Mesenchymal stem cell (in vitro differentiated cells and primary cell): ENCODE measurements around the gene MOB2.

ENCODE experiments used
- DNase-seq: peaks from one replicate; pipeline ENCODE4 v3.0.0-alpha.2; 2013
- H2AFZ ChIP-seq: one replicate; pipeline ENCODE4 v1.6.1; 2013; ENCODE audit warnings: low read depth, mild to moderate bottlenecking, control low read depth, inconsistent platforms, low read length, moderate library complexity
- H2AK5ac ChIP-seq: 2 replicates; pipeline ENCODE4 v1.6.1; 2013; ENCODE audit warnings: low read length, moderate library complexity, mild to moderate bottlenecking, inconsistent platforms; ENCODE audit not compliant: severe bottlenecking
- H2BK120ac ChIP-seq: one replicate; pipeline ENCODE4 v1.6.1; 2013; ENCODE audit warnings: low read depth, mild to moderate bottlenecking, inconsistent platforms, low read length, moderate library complexity
- H2BK12ac ChIP-seq, 2 experiments: one replicate each; pipeline ENCODE4 v1.6.1; 2013; ENCODE audit warnings: inconsistent platforms in 2 of 2, low read length in 2 of 2, mild to moderate bottlenecking in 2 of 2, moderate library complexity in 2 of 2, control low read depth in 1 of 2
- H2BK15ac ChIP-seq: one replicate; pipeline ENCODE4 v1.6.1; 2013; ENCODE audit warnings: mild to moderate bottlenecking, low read depth, inconsistent platforms; ENCODE audit not compliant: poor library complexity, severe bottlenecking
- H2BK5ac ChIP-seq: 2 replicates; pipeline ENCODE4 v1.6.1; 2013; ENCODE audit warnings: low read depth, mild to moderate bottlenecking, low read length, control low read depth, inconsistent platforms; ENCODE audit not compliant: poor library complexity, severe bottlenecking
- H3K14ac ChIP-seq, 2 experiments: one replicate each; pipeline ENCODE4 v1.6.1; 2013; ENCODE audit warnings: inconsistent platforms in 2 of 2, low read length in 2 of 2, control low read depth in 1 of 2, mild to moderate bottlenecking in 1 of 2, moderate library complexity in 1 of 2
- H3K18ac ChIP-seq, 2 experiments: one replicate each; pipeline ENCODE4 v1.6.1; 2013; ENCODE audit warnings: inconsistent platforms in 2 of 2, low read length in 2 of 2, control low read depth in 1 of 2, low read depth in 1 of 2, mild to moderate bottlenecking in 1 of 2
- H3K23ac ChIP-seq, 2 experiments: one replicate each; pipeline ENCODE4 v1.6.1; 2013; ENCODE audit warnings: inconsistent platforms in 2 of 2, low read length in 2 of 2, mild to moderate bottlenecking in 2 of 2, moderate library complexity in 2 of 2, control low read depth in 1 of 2
- H3K27ac ChIP-seq: 2 replicates; pipeline ENCODE4 v1.5.1; 2013; ENCODE audit warnings: mild to moderate bottlenecking, moderate library complexity, low read length, control low read depth, inconsistent platforms; ENCODE audit not compliant: poor library complexity, severe bottlenecking
- H3K27me3 ChIP-seq, 2 experiments: 2 replicates each; pipeline versions ENCODE4 v1.6.1 to v1.7.0; 2013; ENCODE audit warnings: low read length in 2 of 2, mild to moderate bottlenecking in 2 of 2, moderate library complexity in 2 of 2, control low read depth in 1 of 2, inconsistent platforms in 1 of 2; ENCODE audit not compliant: control insufficient read depth in 1 of 2, insufficient read depth in 1 of 2
- H3K36me3 ChIP-seq, 2 experiments: 2 replicates each; pipeline versions ENCODE4 v1.6.1 to v1.7.0; 2013; ENCODE audit warnings: low read length in 2 of 2, control low read depth in 1 of 2, inconsistent platforms in 1 of 2, low read depth in 1 of 2, mild to moderate bottlenecking in 1 of 2; ENCODE audit not compliant: insufficient read depth in 2 of 2, control insufficient read depth in 1 of 2
- H3K4ac ChIP-seq, 2 experiments: one replicate each; pipeline ENCODE4 v1.6.1; 2013; ENCODE audit warnings: inconsistent platforms in 2 of 2, low read length in 2 of 2, mild to moderate bottlenecking in 2 of 2, moderate library complexity in 2 of 2, control low read depth in 1 of 2, low read depth in 1 of 2
- H3K4me1 ChIP-seq: 2 replicates; pipeline ENCODE4 v1.6.1; 2013; ENCODE audit warnings: low read depth, low read length, control low read depth; ENCODE audit not compliant: control insufficient read depth, insufficient read depth
- H3K4me2 ChIP-seq: 2 replicates; pipeline ENCODE4 v1.6.1; 2013; ENCODE audit warnings: low read length, mild to moderate bottlenecking, inconsistent platforms; ENCODE audit not compliant: poor library complexity, severe bottlenecking
- H3K4me3 ChIP-seq, 2 experiments: 2 replicates each; pipeline versions ENCODE4 v1.5.1 to v1.7.0; 2013; ENCODE audit warnings: low read length in 2 of 2, mild to moderate bottlenecking in 2 of 2, control low read depth in 1 of 2, low read depth in 1 of 2; ENCODE audit not compliant: insufficient read depth in 1 of 2
- H3K79me1 ChIP-seq: replicated peaks from 2 replicates; pipeline ENCODE4 v1.6.1; 2013; ENCODE audit warnings: mild to moderate bottlenecking, control low read depth, low read length, inconsistent platforms; ENCODE audit not compliant: poor library complexity, severe bottlenecking
- H3K9ac ChIP-seq: 2 replicates; pipeline ENCODE4 v1.7.0; 2013; ENCODE audit warnings: mild to moderate bottlenecking, low read length, moderate library complexity
- H3K9me3 ChIP-seq: 2 replicates; pipeline ENCODE4 v1.7.0; 2013; ENCODE audit warnings: mild to moderate bottlenecking, low read length; ENCODE audit not compliant: control insufficient read depth
- H4K8ac ChIP-seq: one replicate; pipeline ENCODE4 v1.6.1; 2013; ENCODE audit warnings: inconsistent platforms, mild to moderate bottlenecking, low read length, moderate library complexity
- H4K91ac ChIP-seq: one replicate; pipeline ENCODE4 v1.6.1; 2013; ENCODE audit warnings: mild to moderate bottlenecking, low read length, inconsistent platforms
- WGBS: methylation state at CpG from one replicate; pipeline ENCODE4 v1.1.7; 2013; ENCODE audit warnings: mixed read lengths; 5-methylcytosine and 5-hydroxymethylcytosine counted together

Gene MOB2

GRCh38 chr11:1493650-1494244, 7.2 kb upstream of the MOB2 start:
- no peak overlapping the region for H2BK15ac ChIP-seq
- no peak overlapping the region for H3K27ac ChIP-seq
- no peak overlapping the region for H2BK5ac ChIP-seq
- no peaks in the 10 kb centered on the region for H3K27me3 ChIP-seq
- no peak overlapping the region for H3K14ac ChIP-seq
- no peak overlapping the region for H2BK120ac ChIP-seq
- no peak overlapping the region for H3K4me2 ChIP-seq
- H2AFZ ChIP-seq = no peak overlapping the region
- DNase-seq = no peak
- peaks cover 7% of the 10 kb centered on the region for H3K4me1 ChIP-seq
- no peak overlapping the region for H4K91ac ChIP-seq
- no peak overlapping the region for H3K18ac ChIP-seq
- no peak overlapping the region for H3K4ac ChIP-seq
- peaks cover 52% of the 10 kb centered on the region for H3K79me1 ChIP-seq
- H3K9me3 ChIP-seq = no peaks in the 10 kb centered on the region
- no peak overlapping the region for H2BK12ac ChIP-seq
- H3K9ac ChIP-seq = no peak overlapping the region
- no peak overlapping the region for H3K23ac ChIP-seq
- H3K4me3 ChIP-seq = no peak overlapping the region
- H2AK5ac ChIP-seq = no peak overlapping the region
- no CpG with 5 or more reads among the region's 3 CpGs for WGBS
- no peak overlapping the region for H4K8ac ChIP-seq
- H3K36me3 ChIP-seq = peaks cover 0 to 2% of the 10 kb centered on the region in 2 experiments

GRCh38 chr11:1491379-1491778, 4.8 kb upstream of the MOB2 start:
- peaks cover 23% of the 10 kb centered on the region for H3K4me1 ChIP-seq
- no peak overlapping the region for H4K91ac ChIP-seq
- no peak overlapping the region for H2BK120ac ChIP-seq
- no peak overlapping the region for H2AK5ac ChIP-seq
- peaks cover 58% of the 10 kb centered on the region for H3K79me1 ChIP-seq
- H3K27ac ChIP-seq = no peak overlapping the region
- no peak overlapping the region for H3K23ac ChIP-seq
- H2BK15ac ChIP-seq = no peak overlapping the region
- H3K9ac ChIP-seq = no peak overlapping the region
- no peak overlapping the region for H2BK5ac ChIP-seq
- H3K4ac ChIP-seq = no peak overlapping the region
- no peak overlapping the region for H2AFZ ChIP-seq
- H3K14ac ChIP-seq = no peak overlapping the region
- H3K4me3 ChIP-seq = no peak overlapping the region
- DNase-seq = no peak
- H3K4me2 ChIP-seq = no peak overlapping the region
- H4K8ac ChIP-seq = no peak overlapping the region
- H3K9me3 ChIP-seq = no peaks in the 10 kb centered on the region
- H3K27me3 ChIP-seq = no peaks in the 10 kb centered on the region
- peaks cover 0 to 15% of the 10 kb centered on the region in 2 experiments for H3K36me3 ChIP-seq
- 94% methylated on average over 12 of the region's 12 CpGs for WGBS
- H3K18ac ChIP-seq = no peak overlapping the region
- no peak overlapping the region for H2BK12ac ChIP-seq

GRCh38 chr11:1490651-1491050, 4.1 kb upstream of the MOB2 start:
- Histone ChIP-seq H2BK15ac (no peak overlapping the region), H3K36me3 (peaks cover 0 to 17% of the 10 kb centered on the region in 2 experiments), H3K4me2 (no peak overlapping the region), H2AFZ (no peak overlapping the region), H3K23ac (no peak overlapping the region), H3K18ac (no peak overlapping the region), H2BK12ac (no peak overlapping the region), H3K9ac (no peak overlapping the region), H4K91ac (no peak overlapping the region), H3K14ac (no peak overlapping the region), H3K4ac (no peak overlapping the region), H3K4me1 (peaks cover 30% of the 10 kb centered on the region), H3K4me3 (no peak overlapping the region), H2AK5ac (no peak overlapping the region), H3K27ac (no peak overlapping the region), H3K79me1 (peaks cover 59% of the 10 kb centered on the region), H2BK5ac (no peak overlapping the region), H3K27me3 (no peaks in the 10 kb centered on the region), H4K8ac (no peak overlapping the region), H2BK120ac (no peak overlapping the region), H3K9me3 (no peaks in the 10 kb centered on the region)
- WGBS = 77% methylated on average over 6 of the region's 7 CpGs
- no peak for DNase-seq

GRCh38 chr11:1488575-1489180, 2.1 kb upstream of the MOB2 start:
- Histone ChIP-seq H2BK120ac (no peak overlapping the region), H3K4me1 (peaks cover 39% of the 10 kb centered on the region), H2AK5ac (no peak overlapping the region), H3K4me2 (no peak overlapping the region), H2AFZ (no peak overlapping the region), H2BK5ac (no peak overlapping the region), H4K91ac (no peak overlapping the region), H3K14ac (no peak overlapping the region), H3K9me3 (no peaks in the 10 kb centered on the region), H3K23ac (no peak overlapping the region), H3K36me3 (peaks cover 0 to 31% of the 10 kb centered on the region in 2 experiments), H3K27me3 (no peaks in the 10 kb centered on the region), H2BK15ac (no peak overlapping the region), H3K18ac (no peak overlapping the region), H2BK12ac (no peak overlapping the region), H3K4ac (no peak overlapping the region), H3K79me1 (peaks cover 75% of the 10 kb centered on the region), H3K9ac (no peak overlapping the region), H3K27ac (no peak overlapping the region), H4K8ac (no peak overlapping the region), H3K4me3 (no peak overlapping the region)
- no peak for DNase-seq
- WGBS = 90% methylated on average over 19 of the region's 20 CpGs
